Measurements from ENCODE around the gene GAS6. TPM values are rescaled to one million over a fixed set of nuclear protein-coding genes. Genes with fewer than 3 reads are reported as not detected.

Gene GAS6
- total RNA-seq, 1 donor from 2014 or later = 70.0 TPM

DNA sequence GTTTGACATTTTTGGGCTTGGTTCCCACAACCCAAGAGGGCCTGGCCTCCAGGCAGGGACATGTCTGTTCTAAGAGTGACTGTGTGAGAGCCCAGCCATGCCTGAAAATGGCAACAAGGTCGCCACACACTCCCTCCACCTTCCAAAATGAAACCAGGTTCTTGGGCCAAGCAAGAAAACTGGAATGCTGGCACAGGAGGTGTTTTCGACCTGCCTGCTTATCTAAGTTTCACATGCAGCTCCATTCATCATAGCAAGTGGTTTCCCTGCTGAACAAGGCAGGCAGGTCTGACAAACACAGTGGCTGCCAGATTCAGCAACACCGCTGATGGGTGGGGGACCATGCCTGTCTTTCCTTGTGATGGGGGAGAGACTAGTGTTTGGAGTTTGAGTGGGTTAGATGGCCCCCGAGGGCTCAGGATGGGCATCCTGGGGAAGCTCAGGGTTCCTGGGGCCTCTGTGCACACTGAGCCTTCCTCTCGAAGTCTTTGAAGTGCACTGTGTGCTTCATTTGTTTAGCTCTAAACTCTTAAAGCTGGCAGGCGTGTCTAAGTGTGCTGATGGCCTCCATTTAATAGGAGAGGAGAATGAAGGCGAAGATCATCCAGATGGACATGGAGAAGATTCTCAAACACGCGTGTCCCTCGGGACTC is 17.9 kb upstream of the GAS6 start:
- TF ChIP-seq, protein P1, sequence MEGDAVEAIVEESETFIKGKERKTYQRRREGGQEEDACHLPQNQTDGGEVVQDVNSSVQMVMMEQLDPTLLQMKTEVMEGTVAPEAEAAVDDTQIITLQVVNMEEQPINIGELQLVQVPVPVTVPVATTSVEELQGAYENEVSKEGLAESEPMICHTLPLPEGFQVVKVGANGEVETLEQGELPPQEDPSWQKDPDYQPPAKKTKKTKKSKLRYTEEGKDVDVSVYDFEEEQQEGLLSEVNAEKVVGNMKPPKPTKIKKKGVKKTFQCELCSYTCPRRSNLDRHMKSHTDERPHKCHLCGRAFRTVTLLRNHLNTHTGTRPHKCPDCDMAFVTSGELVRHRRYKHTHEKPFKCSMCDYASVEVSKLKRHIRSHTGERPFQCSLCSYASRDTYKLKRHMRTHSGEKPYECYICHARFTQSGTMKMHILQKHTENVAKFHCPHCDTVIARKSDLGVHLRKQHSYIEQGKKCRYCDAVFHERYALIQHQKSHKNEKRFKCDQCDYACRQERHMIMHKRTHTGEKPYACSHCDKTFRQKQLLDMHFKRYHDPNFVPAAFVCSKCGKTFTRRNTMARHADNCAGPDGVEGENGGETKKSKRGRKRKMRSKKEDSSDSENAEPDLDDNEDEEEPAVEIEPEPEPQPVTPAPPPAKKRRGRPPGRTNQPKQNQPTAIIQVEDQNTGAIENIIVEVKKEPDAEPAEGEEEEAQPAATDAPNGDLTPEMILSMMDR (IDR thresholded peaks at IDR 0.05; ENCODE audit: insufficient read depth, low read length, severe bottlenecking) = no peak
- no peak overlapping the region for H3K4me3 ChIP-seq (ENCODE audit: low read depth, low read length)
- no peaks in the 10 kb centered on the region for H3K36me3 ChIP-seq (ENCODE audit: control insufficient read depth, insufficient read depth, low read length)
- FAIRE-seq (no peak), DNase-seq (ENCODE audit: low read depth) (peak; percentile 26)
- H3K27me3 ChIP-seq (ENCODE audit: control insufficient read depth, insufficient read depth, low read length) = no peaks in the 10 kb centered on the region

DNA sequence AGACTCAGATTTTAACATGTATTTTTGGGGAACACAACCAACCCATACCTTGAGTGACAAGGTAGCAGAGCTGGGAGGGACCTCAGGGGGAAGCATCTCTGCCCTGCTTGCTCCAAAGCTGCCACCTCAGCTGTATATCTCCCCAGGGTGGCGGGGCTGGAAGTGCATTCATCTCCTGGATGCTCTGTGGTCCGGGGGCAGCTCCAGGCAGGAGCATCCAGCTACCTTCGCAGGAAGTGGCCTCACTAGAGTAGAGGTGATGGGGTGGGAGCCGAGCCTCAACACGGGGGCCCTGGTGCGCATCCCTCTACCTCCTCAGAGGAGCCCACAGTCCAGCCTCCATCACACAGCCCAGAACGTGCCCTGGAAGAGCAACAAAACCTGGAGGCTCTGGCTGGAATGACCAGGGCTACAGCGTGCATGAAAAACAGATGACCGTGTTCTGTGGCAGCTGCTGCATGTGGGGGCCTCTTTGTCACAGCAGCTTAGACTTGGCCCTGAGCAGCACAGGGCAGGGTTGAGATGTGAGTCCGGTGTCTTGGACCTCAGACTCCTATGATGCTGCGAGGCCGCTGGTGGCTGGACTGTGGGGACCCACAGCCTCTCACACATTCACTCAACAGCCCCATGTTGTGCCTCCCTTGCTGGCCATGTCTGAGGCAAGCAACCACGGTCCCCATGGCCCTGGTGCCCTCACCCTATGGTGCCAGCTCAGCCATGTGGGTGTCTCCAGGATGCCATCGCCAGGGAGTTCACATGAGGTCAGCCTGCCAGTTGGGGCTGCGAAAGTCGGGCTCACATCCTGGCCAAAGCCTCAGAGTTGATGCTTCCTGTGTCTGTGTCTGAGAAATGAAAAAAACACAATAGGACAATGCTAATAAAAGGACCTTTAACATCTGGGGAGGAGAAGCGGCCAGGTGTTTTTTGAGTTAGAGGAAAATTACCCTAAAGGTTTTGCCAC is 17.1 kb upstream of the GAS6 start:
- Histone ChIP-seq H3K4me3 (ENCODE audit: low read depth, low read length) (no peak overlapping the region), H3K36me3 (ENCODE audit: control insufficient read depth, insufficient read depth, low read length) (no peaks in the 10 kb centered on the region), H3K27me3 (ENCODE audit: control insufficient read depth, insufficient read depth, low read length) (no peaks in the 10 kb centered on the region)
- TF ChIP-seq, protein P1 (IDR thresholded peaks at IDR 0.05; ENCODE audit: insufficient read depth, low read length, severe bottlenecking) = no peak
- DNase-seq (ENCODE audit: low read depth) (peak; percentile 14), FAIRE-seq (no peak)

DNA sequence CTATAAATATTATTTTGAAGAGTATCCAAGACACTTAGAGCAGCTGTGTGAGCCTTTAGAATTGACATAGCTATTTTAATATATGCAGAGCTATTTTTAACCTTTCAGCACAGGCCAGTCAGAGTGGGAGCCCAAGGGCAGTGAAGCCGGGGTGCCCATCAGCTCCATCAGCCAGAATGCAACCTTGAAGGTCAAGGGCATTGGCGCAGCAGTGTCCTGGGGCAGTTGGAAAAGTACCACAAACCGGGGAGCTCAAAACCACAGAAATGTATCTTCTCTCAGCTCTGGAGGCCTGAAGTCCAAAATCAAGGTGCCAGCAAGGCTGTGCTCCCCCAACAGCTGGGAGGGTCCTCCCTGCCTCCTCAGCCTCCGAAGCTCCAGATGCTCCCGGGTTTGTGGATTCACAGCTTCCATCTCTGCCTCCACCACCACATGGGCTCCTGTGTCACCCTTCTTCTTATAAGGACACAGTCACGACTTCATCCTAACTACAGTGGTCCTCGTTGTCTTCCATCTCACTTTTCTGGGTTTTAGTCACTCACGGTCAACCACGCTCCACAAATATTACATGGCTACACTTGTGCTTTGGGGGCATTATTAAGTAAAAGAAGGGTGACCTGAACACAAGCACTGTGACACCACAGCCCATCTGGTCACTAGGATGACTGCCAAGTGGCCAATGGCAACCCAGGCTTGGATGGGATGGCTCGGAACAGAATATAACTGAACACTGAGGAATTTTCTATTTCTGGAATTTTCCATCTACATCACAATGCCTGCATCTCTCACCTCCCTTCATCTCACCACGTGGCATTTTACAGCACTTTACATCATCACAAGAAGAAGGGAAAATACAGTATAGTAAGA is 15.9 kb upstream of the GAS6 start:
- Histone ChIP-seq H3K36me3 (ENCODE audit: control insufficient read depth, insufficient read depth, low read length) (no peaks in the 10 kb centered on the region), H3K27me3 (ENCODE audit: control insufficient read depth, insufficient read depth, low read length) (no peaks in the 10 kb centered on the region), H3K4me3 (ENCODE audit: low read depth, low read length) (no peak overlapping the region)
- DNase-seq (ENCODE audit: low read depth) = no peak
- no peak for FAIRE-seq
- TF ChIP-seq, protein P1 (IDR thresholded peaks at IDR 0.05; ENCODE audit: insufficient read depth, low read length, severe bottlenecking) = no peak

DNA sequence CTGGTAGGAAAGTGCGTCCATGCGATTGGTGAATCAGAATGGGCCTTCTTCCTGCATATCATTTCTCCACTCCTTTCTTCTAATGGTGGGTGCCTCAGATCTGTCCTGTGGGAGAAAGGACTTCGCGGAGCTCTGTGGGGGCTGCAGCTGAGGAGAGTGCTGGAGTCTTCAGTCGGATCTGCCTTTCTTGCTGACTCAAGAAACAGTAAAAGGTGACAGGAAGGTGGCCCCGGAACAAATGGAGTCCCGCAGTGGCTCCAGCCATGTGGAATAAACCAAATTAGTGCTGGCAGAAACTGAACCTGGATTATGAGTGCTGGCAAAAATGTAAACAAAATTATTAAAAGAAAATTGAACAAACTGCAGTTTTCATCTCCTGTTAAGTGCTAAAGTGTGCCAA is 15.1 kb upstream of the GAS6 start:
- no peak for FAIRE-seq
- no peaks in the 10 kb centered on the region for H3K36me3 ChIP-seq (ENCODE audit: control insufficient read depth, insufficient read depth, low read length)
- no peak overlapping the region for H3K4me3 ChIP-seq (ENCODE audit: low read depth, low read length)
- no peaks in the 10 kb centered on the region for H3K27me3 ChIP-seq (ENCODE audit: control insufficient read depth, insufficient read depth, low read length)
- DNase-seq (ENCODE audit: low read depth) = no peak
- TF ChIP-seq, protein P1 (IDR thresholded peaks at IDR 0.05; ENCODE audit: insufficient read depth, low read length, severe bottlenecking) = no peak

DNA sequence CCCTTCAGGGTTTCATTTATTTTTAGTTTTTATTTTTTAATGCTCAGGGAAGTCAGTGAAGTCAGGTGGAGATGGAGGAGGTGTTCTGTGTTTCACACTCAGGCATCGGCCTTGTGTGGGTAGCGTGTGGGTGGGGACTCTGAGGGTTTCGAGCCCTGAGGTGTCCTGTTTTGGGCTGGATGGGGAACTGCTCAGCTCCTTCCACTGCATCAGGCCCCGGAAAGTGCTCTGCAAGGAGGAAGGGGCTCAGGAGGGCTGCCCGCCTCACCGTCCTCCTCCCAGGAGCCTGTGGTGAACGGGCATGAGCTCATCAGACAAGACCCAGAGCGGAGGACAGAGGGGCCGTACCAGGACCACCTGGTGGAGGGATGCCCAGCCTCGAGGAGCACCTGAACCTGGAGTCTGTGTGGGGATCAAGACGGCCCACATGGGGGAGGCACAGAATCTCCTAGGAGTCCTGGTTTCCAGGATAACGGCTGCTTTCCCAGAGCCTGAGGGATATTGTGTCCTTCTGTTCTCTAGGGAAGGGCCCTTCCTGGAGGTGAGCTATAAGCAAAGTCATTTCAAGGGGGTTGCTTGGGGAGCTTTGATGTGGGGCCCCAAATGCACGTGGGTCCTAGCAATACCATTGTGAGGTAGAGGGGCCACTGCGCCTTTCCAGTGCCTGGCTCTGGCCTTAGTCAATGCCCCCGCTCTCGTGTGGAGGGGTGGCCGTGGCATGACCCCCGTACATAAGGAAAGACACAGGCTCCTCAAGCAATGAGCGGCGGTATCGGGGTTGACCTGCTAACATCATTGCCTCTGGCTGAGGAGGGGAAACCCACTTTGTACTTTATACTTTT is 13.5 kb upstream of the GAS6 start:
- Histone ChIP-seq H3K27me3 (ENCODE audit: control insufficient read depth, insufficient read depth, low read length) (no peaks in the 10 kb centered on the region), H3K4me3 (ENCODE audit: low read depth, low read length) (no peak overlapping the region), H3K36me3 (ENCODE audit: control insufficient read depth, insufficient read depth, low read length) (no peaks in the 10 kb centered on the region)
- FAIRE-seq = no peak
- DNase-seq (ENCODE audit: low read depth) = no peak
- TF ChIP-seq, protein P1 (IDR thresholded peaks at IDR 0.05; ENCODE audit: insufficient read depth, low read length, severe bottlenecking) = no peak
